ENCODE data around the gene RFX4. TPM values are rescaled to one million over a fixed set of nuclear protein-coding genes. Genes with fewer than 3 reads are reported as not detected.

The RFX4 gene
- total and polyA plus RNA-seq, 8 donors: 0.05 to 0.51 (median 0.12) TPM; not detected in 1

- intact Hi-C loops (cut with DNase I): no loop called here
- 65 to 69% methylated on average over 2 of the region's 2 CpGs for WGBS, 2 donors
- ATAC-seq (no peak), FAIRE-seq (no peak), DNase-seq (no peak)
- Histone ChIP-seq H3K36me3 (no peaks in the 10 kb centered on the region), H3K27ac (peak overlapping the region in 2 of 4 donors; percentile 8 to 19), H3K4me1 (peaks cover 0 to 4% (median 0%) of the 10 kb centered on the region in 3 donors), H3K27me3 (no peaks in the 10 kb centered on the region), H3K4me3 (no peak overlapping the region), H3K9me3 (no peaks in the 10 kb centered on the region)
- TF ChIP-seq CTCF (IDR thresholded peaks at IDR 0.05): no peak
Observed at GRCh38 chr12:106646472-106646871, 63.7 kb downstream of the RFX4 start.

GRCh38 chr12:106647793-106648514, 65.2 kb downstream of the RFX4 start:
- no peaks in the 10 kb centered on the region for H3K9me3 ChIP-seq
- no peaks in the 10 kb centered on the region for H3K36me3 ChIP-seq
- no peak for ATAC-seq
- H3K4me3 ChIP-seq: no peak overlapping the region
- no peaks in the 10 kb centered on the region for H3K27me3 ChIP-seq
- no peak for DNase-seq
- intact Hi-C loops (cut with DNase I): no loop called here
- H3K4me1 ChIP-seq: peaks cover 0 to 4% (median 0%) of the 10 kb centered on the region in 3 donors
- WGBS, 2 donors: 69 to 75% methylated on average over 12 of the region's 12 CpGs
- H3K27ac ChIP-seq: peak overlapping the region in 1 of 4 donors; percentile 33
- no peak for TF ChIP-seq CTCF (IDR thresholded peaks at IDR 0.05)
- FAIRE-seq: no peak

DNA sequence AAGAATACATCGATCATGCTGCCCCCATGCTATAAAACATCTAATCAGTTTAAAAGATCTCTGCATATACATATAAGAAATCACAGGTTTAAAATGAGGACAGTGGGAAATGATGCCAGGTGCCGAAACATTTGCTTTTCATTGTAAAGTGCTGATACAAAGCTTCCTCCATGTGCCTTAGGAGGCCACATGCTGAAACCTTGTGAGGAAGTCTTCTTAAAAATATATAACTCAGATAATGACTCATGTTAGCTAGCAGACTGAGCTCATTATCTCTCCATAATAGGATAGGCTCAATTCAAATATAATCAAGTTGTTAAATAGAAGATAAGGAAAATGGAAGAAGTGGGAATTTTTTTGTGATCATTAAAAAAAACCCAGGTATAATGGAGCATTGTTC, 65.9 kb downstream of the RFX4 start:
- peak in 2 of 4 donors; percentile 19 to 23 for ATAC-seq
- TF ChIP-seq CTCF (IDR thresholded peaks at IDR 0.05): no peak
- Histone ChIP-seq H3K4me3 (no peak overlapping the region), H3K36me3 (no peaks in the 10 kb centered on the region), H3K4me1 (peaks cover 0 to 4% (median 0%) of the 10 kb centered on the region in 3 donors), H3K27me3 (no peaks in the 10 kb centered on the region), H3K27ac (peak overlapping the region in 1 of 4 donors; percentile 33), H3K9me3 (no peaks in the 10 kb centered on the region)
- no peak for FAIRE-seq
- 76 to 83% methylated on average over 2 of the region's 2 CpGs for whole genome bisulfite sequencing, 2 donors
- DNase-seq: no peak
- intact Hi-C loops (cut with DNase I): no loop called here

DNA sequence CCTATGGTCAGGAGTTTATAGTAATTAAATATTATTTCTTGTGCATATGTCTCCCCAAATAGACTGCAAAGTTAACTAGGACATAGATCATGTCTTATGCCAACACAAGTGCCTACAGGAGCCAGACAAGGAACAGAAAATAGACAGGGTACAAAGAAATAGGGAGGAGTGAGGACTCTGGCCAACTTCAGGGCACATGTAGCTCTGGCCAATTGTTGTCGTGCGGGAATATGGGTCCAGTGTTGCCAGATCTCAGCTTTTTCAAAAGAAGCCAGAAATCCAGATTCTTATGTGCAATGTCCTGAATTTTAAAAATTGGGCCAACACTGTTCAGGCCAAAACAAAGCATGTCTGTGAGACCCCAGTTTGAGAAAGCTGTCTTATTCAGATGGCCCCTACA, 68.7 kb downstream of the RFX4 start:
- no peak for DNase-seq
- Histone ChIP-seq H3K27ac (no peak overlapping the region), H3K4me3 (no peak overlapping the region), H3K4me1 (no peaks in the 10 kb centered on the region), H3K36me3 (no peaks in the 10 kb centered on the region), H3K27me3 (no peaks in the 10 kb centered on the region), H3K9me3 (no peaks in the 10 kb centered on the region)
- no peak for TF ChIP-seq CTCF (IDR thresholded peaks at IDR 0.05)
- ATAC-seq: no peak
- intact Hi-C loops (cut with DNase I): no loop called here
- no peak for FAIRE-seq
- WGBS, 2 donors: 93 to 94% methylated on average over 2 of the region's 2 CpGs

- intact Hi-C loops (cut with DNase I): no loop called here
- Histone ChIP-seq H3K4me1 (no peaks in the 10 kb centered on the region), H3K4me3 (no peak overlapping the region), H3K36me3 (no peaks in the 10 kb centered on the region), H3K27ac (no peak overlapping the region), H3K27me3 (no peaks in the 10 kb centered on the region), H3K9me3 (no peaks in the 10 kb centered on the region)
- TF ChIP-seq CTCF (IDR thresholded peaks at IDR 0.05): no peak
- FAIRE-seq (no peak), ATAC-seq (no peak), DNase-seq (no peak)
- 80 to 81% methylated on average over 7 of the region's 7 CpGs for WGBS, 2 donors
Observed at GRCh38 chr12:106652510-106653015, 69.8 kb downstream of the RFX4 start.

Data from pancreas (tissue), 10 donors.